BLaER1 (cell line): ENCODE data around the gene TDO2.

Source experiments
- H3K27ac ChIP-seq: shearing (Covaris generic); formaldehyde crosslinking; 2 replicates; pipeline ENCODE4 v1.8.1; 2022
- H3K27me3 ChIP-seq: shearing (Covaris generic); formaldehyde crosslinking; 2 replicates; pipeline ENCODE4 v1.8.1; 2022
- H3K36me3 ChIP-seq: shearing (Covaris generic); formaldehyde crosslinking; 2 replicates; pipeline ENCODE4 v1.8.1; 2022
- H3K4me1 ChIP-seq: shearing (Covaris generic); formaldehyde crosslinking; 2 replicates; pipeline ENCODE4 v1.8.1; 2022
- H3K4me2 ChIP-seq: shearing (Covaris generic); formaldehyde crosslinking; 2 replicates; pipeline ENCODE4 v1.8.1; 2022
- H3K4me3 ChIP-seq: shearing (Covaris generic); formaldehyde crosslinking; 2 replicates; pipeline ENCODE4 v1.8.1; 2022
- H3K9ac ChIP-seq: shearing (Covaris generic); formaldehyde crosslinking; 2 replicates; pipeline ENCODE4 v1.8.1; 2022
- H3K9me3 ChIP-seq: shearing (Covaris generic); formaldehyde crosslinking; 2 replicates; pipeline ENCODE4 v1.8.1; 2022
- H4K20me1 ChIP-seq: shearing (Covaris generic); formaldehyde crosslinking; 2 replicates; pipeline ENCODE4 v1.8.1; 2022
- Cebpa-rat ChIP-seq: shearing (Covaris generic); IDR thresholded peaks from 2 replicates; pipeline ENCODE4 v1.8.1; 2022

Gene TDO2

DNA sequence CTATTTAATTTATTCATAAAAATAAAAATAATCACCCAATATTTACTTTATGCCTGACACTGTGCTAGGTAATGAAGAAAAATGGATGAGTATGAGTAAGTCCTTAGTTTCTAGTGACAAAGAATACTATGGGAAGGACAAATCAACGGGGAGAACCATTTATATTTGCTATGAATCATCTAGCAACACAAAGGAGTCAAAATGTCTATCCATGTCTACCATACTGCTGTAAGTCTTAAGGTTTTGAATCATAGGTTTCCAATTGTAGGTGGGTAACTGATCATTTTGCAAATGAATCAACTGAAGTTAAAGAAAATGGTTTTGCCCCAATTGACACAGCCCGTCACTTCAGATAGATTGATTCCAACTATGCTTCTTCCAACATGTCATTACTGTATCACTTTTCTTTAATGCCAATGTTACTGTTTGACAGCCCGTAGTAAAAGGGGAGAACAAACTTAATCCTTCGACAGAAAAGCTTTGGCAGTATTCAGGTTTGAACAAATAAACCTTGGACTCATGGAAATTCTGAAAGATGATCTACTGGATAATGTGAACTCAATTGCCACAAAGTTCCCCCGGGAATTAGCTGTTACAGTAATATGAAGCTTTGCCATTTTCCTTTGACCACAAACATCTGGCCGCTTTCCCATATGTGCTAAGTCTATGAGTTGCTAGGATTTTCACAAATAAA is 3.2 kb downstream of the TDO2 start:
- H3K4me3 ChIP-seq, result no peak overlapping the region
- TF ChIP-seq Cebpa-rat, result no peak
- H3K9ac ChIP-seq, result no peak overlapping the region
- H4K20me1 ChIP-seq, result no peaks in the 10 kb centered on the region
- H3K27me3 ChIP-seq, result no peaks in the 10 kb centered on the region
- no peak overlapping the region for H3K27ac ChIP-seq
- no peaks in the 10 kb centered on the region for H3K36me3 ChIP-seq
- H3K4me2 ChIP-seq, result peak overlapping the region; percentile 31
- H3K4me1 ChIP-seq, result peaks cover 8% of the 10 kb centered on the region
- no peaks in the 10 kb centered on the region for H3K9me3 ChIP-seq

DNA sequence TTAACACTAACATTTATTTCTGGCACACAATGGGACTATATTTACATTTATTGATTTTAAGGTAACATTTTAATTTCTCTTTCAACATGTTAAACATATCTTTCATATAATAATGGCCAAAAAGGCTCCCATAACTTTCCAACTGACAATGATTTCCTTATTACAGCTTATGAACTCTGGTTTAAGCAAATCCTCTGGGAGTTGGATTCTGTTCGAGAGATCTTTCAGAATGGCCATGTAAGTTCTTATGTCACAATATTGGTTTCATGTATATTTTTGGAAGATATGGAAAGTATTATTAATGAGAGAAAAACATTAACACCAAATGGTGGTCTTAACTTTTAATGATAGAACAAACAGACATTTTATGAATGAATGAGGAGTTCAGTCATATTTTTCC is 4.1 kb downstream of the TDO2 start:
- Histone ChIP-seq H3K27ac (no peak overlapping the region), H3K4me2 (no peak overlapping the region), H3K4me3 (no peak overlapping the region), H4K20me1 (no peaks in the 10 kb centered on the region), H3K9me3 (no peaks in the 10 kb centered on the region), H3K9ac (no peak overlapping the region), H3K36me3 (no peaks in the 10 kb centered on the region), H3K4me1 (peaks cover 8% of the 10 kb centered on the region), H3K27me3 (no peaks in the 10 kb centered on the region)
- TF ChIP-seq Cebpa-rat, result no peak

DNA sequence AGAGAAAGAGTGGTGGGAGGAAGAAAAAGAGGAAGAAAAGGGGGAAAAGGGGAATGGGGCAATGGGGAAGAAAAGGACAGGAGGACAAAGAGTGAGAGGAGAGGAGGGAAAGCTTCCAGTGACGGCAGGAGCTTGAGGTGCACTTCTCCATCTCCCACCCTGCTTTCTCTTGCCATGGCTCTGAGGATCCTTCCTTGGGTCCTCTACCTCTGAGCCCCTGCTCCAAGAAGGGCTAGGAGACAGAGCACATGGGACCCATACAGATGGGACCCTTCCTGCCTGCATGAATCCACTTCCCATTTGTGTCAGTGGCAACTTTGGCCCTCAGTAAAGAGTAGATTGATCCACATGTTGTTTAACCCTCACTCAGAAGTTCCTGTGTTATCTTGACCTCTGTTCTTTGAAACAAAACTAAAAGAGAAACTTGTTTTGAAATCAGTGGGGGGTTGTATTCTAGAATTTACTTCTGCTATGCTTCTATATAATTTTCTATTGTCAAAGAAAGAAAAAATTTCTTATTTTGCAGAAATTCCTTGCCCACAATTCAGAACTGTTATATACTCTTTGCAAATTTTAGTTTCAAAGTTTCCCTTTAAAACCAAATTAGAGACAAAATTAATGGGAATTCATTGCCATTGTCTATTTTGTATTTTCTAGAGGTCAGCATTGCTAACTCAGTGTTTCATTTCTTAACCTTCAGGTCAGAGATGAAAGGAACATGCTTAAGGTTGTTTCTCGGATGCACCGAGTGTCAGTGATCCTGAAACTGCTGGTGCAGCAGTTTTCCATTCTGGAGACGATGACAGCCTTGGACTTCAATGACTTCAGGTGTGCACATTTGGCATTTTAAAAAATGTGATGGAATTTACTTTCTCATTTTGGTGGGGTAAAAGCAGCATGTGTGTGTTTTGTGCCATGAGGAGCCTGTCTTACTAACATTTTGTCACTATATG is 5.0 kb downstream of the TDO2 start:
- TF ChIP-seq Cebpa-rat, result no peak
- Histone ChIP-seq H3K9me3 (no peaks in the 10 kb centered on the region), H3K27me3 (no peaks in the 10 kb centered on the region), H3K36me3 (no peaks in the 10 kb centered on the region), H3K4me2 (no peak overlapping the region), H3K9ac (no peak overlapping the region), H3K27ac (no peak overlapping the region), H4K20me1 (no peaks in the 10 kb centered on the region), H3K4me1 (peaks cover 8% of the 10 kb centered on the region), H3K4me3 (no peak overlapping the region)

GRCh38 chr4:155909615-155910226 is 6.2 kb downstream of the TDO2 start:
- Histone ChIP-seq H3K4me3 (no peak overlapping the region), H3K36me3 (no peaks in the 10 kb centered on the region), H3K9me3 (no peaks in the 10 kb centered on the region), H3K4me2 (no peak overlapping the region), H3K27ac (no peak overlapping the region), H3K4me1 (peaks cover 8% of the 10 kb centered on the region), H4K20me1 (no peaks in the 10 kb centered on the region), H3K27me3 (no peaks in the 10 kb centered on the region), H3K9ac (no peak overlapping the region)
- no peak for TF ChIP-seq Cebpa-rat

DNA sequence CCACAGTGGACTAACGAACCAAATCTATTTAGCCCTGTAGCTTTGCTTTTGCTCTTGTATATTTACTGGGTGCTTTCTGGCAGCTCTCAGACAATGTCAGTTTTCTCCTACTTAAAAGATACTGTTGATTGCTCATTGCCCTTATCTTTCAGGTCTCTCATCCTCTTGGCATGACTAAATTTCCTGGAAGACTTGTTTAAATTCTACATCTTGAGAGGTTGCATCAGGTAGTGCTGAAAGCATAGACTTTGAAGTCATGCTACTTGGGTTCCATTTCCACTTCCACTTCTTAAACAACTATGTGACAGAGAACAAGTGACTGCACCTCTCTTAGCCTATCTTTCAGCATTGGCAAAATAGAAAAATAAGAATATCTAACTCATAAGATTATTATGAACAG is 8.4 kb downstream of the TDO2 start:
- no peak overlapping the region for H3K4me3 ChIP-seq
- no peak overlapping the region for H3K9ac ChIP-seq
- no peak overlapping the region for H3K4me2 ChIP-seq
- no peak for TF ChIP-seq Cebpa-rat
- no peaks in the 10 kb centered on the region for H3K9me3 ChIP-seq
- H3K36me3 ChIP-seq, result no peaks in the 10 kb centered on the region
- H3K27ac ChIP-seq, result no peak overlapping the region
- peaks cover 5% of the 10 kb centered on the region for H3K4me1 ChIP-seq
- no peaks in the 10 kb centered on the region for H3K27me3 ChIP-seq
- no peaks in the 10 kb centered on the region for H4K20me1 ChIP-seq

DNA sequence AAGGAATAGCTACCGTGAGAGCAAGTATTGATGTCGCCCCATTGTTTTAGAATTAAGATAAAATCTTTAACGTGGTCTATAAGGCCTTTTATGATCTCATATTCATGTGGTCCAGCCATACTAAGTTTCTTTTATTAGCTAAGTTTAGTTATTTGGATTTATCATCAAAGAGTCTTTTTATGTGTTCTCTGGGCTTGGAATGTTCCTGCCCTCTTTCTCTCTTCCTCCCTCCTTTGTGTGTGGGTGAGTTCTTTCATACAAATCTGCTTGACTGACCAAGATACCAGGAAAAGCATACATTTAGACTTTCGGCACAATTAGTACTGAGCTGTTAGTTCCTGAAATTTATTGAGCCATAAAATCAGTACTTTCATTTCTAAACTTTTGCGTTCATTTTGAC is 11.3 kb downstream of the TDO2 start:
- Histone ChIP-seq H3K4me1 (no peaks in the 10 kb centered on the region), H3K9ac (no peak overlapping the region), H3K36me3 (no peaks in the 10 kb centered on the region), H3K27me3 (no peaks in the 10 kb centered on the region), H3K4me2 (no peak overlapping the region), H4K20me1 (no peaks in the 10 kb centered on the region), H3K4me3 (no peak overlapping the region), H3K27ac (no peak overlapping the region), H3K9me3 (no peaks in the 10 kb centered on the region)
- no peak for TF ChIP-seq Cebpa-rat

- Histone ChIP-seq H3K27me3 (no peaks in the 10 kb centered on the region), H3K4me3 (no peak overlapping the region), H3K36me3 (no peaks in the 10 kb centered on the region), H3K9ac (no peak overlapping the region), H4K20me1 (no peaks in the 10 kb centered on the region), H3K4me2 (no peak overlapping the region), H3K4me1 (no peaks in the 10 kb centered on the region), H3K9me3 (no peaks in the 10 kb centered on the region), H3K27ac (no peak overlapping the region)
- no peak for TF ChIP-seq Cebpa-rat
Measured at GRCh38 chr4:155921597-155921996, 18.1 kb downstream of the TDO2 start.

- Histone ChIP-seq H3K4me3 (no peak overlapping the region), H3K27ac (no peak overlapping the region), H4K20me1 (no peaks in the 10 kb centered on the region), H3K4me2 (no peak overlapping the region), H3K27me3 (no peaks in the 10 kb centered on the region), H3K9ac (no peak overlapping the region), H3K9me3 (peaks cover 11% of the 10 kb centered on the region), H3K36me3 (peaks cover 5% of the 10 kb centered on the region; the same call in 1 of the 2 replicates), H3K4me1 (no peaks in the 10 kb centered on the region)
- TF ChIP-seq Cebpa-rat, result no peak
Measured at GRCh38 chr4:155924637-155925036, 21.1 kb downstream of the TDO2 start.

- no peak overlapping the region for H3K27ac ChIP-seq
- H3K4me1 ChIP-seq, result no peaks in the 10 kb centered on the region
- H3K4me2 ChIP-seq, result no peak overlapping the region
- peaks cover 5% of the 10 kb centered on the region; the same call in 1 of the 2 replicates for H3K36me3 ChIP-seq
- no peak overlapping the region for H3K9ac ChIP-seq
- H3K4me3 ChIP-seq, result no peak overlapping the region
- no peak for TF ChIP-seq Cebpa-rat
- H3K27me3 ChIP-seq, result no peaks in the 10 kb centered on the region
- H3K9me3 ChIP-seq, result peaks cover 22% of the 10 kb centered on the region
- H4K20me1 ChIP-seq, result no peaks in the 10 kb centered on the region
Measured at GRCh38 chr4:155929833-155930232, 26.3 kb downstream of the TDO2 start.

DNA sequence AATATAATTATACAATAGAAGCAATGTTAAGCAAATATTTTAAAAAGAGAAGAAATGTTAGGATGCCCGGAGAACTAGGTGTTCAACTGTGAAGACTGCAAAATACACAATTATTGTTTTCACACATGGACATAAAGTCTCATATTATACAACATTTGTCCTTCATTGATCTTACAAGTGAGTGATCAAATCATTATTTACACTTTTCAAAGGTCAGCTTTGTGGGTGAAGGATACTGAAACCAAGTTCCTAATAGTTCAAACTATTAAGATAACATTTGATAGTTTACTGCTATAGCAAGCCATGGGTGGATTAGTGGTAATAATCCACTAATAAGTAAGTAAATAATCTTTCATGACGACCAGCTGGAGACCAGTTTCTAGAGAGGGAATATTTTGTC is 26.8 kb downstream of the TDO2 start:
- Histone ChIP-seq H3K9ac (no peak overlapping the region), H3K27me3 (no peaks in the 10 kb centered on the region), H3K36me3 (peaks cover 5% of the 10 kb centered on the region; the same call in 1 of the 2 replicates), H3K4me1 (no peaks in the 10 kb centered on the region), H4K20me1 (no peaks in the 10 kb centered on the region), H3K27ac (no peak overlapping the region), H3K9me3 (peaks cover 22% of the 10 kb centered on the region), H3K4me3 (no peak overlapping the region), H3K4me2 (no peak overlapping the region)
- TF ChIP-seq Cebpa-rat, result no peak
